ENCODE results near the gene CADM2.

Gene CADM2

GRCh38 chr3:85758442-85758841, 799.7 kb downstream of the CADM2 start:
- Histone ChIP-seq H3K9me3 (ENCODE audit: low read length) (no peaks in the 10 kb centered on the region), H2AFZ (ENCODE audit: low read depth, low read length) (no peak overlapping the region), H3K36me3 (ENCODE audit: insufficient read depth, low read length) (no peaks in the 10 kb centered on the region), H3K4me3 (ENCODE audit: low read length) (no peak overlapping the region), H3K4me1 (ENCODE audit: insufficient read depth, low read length) (no peaks in the 10 kb centered on the region), H3K27me3 (ENCODE audit: insufficient read depth, low read length) (no peaks in the 10 kb centered on the region)

GRCh38 chr3:85760342-85760741, 801.6 kb downstream of the CADM2 start:
- H3K9me3 ChIP-seq (ENCODE audit: low read length), result no peaks in the 10 kb centered on the region
- H3K4me1 ChIP-seq (ENCODE audit: insufficient read depth, low read length), result no peaks in the 10 kb centered on the region
- H3K27me3 ChIP-seq (ENCODE audit: insufficient read depth, low read length), result no peaks in the 10 kb centered on the region

GRCh38 chr3:85780806-85781205, 822.0 kb downstream of the CADM2 start:
- no peak overlapping the region for H3K4me3 ChIP-seq (ENCODE audit: low read length)
- no peaks in the 10 kb centered on the region for H3K36me3 ChIP-seq (ENCODE audit: insufficient read depth, low read length)
- no peaks in the 10 kb centered on the region for H3K4me1 ChIP-seq (ENCODE audit: insufficient read depth, low read length)
- no peaks in the 10 kb centered on the region for H3K27me3 ChIP-seq (ENCODE audit: insufficient read depth, low read length)
- H3K9me3 ChIP-seq (ENCODE audit: low read length), result no peaks in the 10 kb centered on the region
- H2AFZ ChIP-seq (ENCODE audit: low read depth, low read length), result no peak overlapping the region

More at GRCh38 chr3:85760342-85760741, 801.6 kb downstream of the CADM2 start:
- H3K4me3 ChIP-seq (ENCODE audit: low read length), result no peak overlapping the region
- H3K36me3 ChIP-seq (ENCODE audit: insufficient read depth, low read length), result no peaks in the 10 kb centered on the region
- H2AFZ ChIP-seq (ENCODE audit: low read depth, low read length), result no peak overlapping the region

GRCh38 chr3:85781806-85782205, 823.0 kb downstream of the CADM2 start:
- no peak overlapping the region for H3K4me3 ChIP-seq (ENCODE audit: low read length)
- no peaks in the 10 kb centered on the region for H3K9me3 ChIP-seq (ENCODE audit: low read length)
- no peak overlapping the region for H2AFZ ChIP-seq (ENCODE audit: low read depth, low read length)
- no peaks in the 10 kb centered on the region for H3K36me3 ChIP-seq (ENCODE audit: insufficient read depth, low read length)
- H3K4me1 ChIP-seq (ENCODE audit: insufficient read depth, low read length), result no peaks in the 10 kb centered on the region
- no peaks in the 10 kb centered on the region for H3K27me3 ChIP-seq (ENCODE audit: insufficient read depth, low read length)

GRCh38 chr3:85783291-85783690, 824.5 kb downstream of the CADM2 start:
- H3K36me3 ChIP-seq (ENCODE audit: insufficient read depth, low read length), result no peaks in the 10 kb centered on the region
- no peaks in the 10 kb centered on the region for H3K9me3 ChIP-seq (ENCODE audit: low read length)
- no peaks in the 10 kb centered on the region for H3K4me1 ChIP-seq (ENCODE audit: insufficient read depth, low read length)
- H3K27me3 ChIP-seq (ENCODE audit: insufficient read depth, low read length), result no peaks in the 10 kb centered on the region
- no peak overlapping the region for H3K4me3 ChIP-seq (ENCODE audit: low read length)
- H2AFZ ChIP-seq (ENCODE audit: low read depth, low read length), result no peak overlapping the region

- H3K4me3 ChIP-seq (ENCODE audit: low read length), result no peak overlapping the region
- H3K27me3 ChIP-seq (ENCODE audit: insufficient read depth, low read length), result no peaks in the 10 kb centered on the region
- H3K9me3 ChIP-seq (ENCODE audit: low read length), result no peaks in the 10 kb centered on the region
- no peaks in the 10 kb centered on the region for H3K4me1 ChIP-seq (ENCODE audit: insufficient read depth, low read length)
- no peak overlapping the region for H2AFZ ChIP-seq (ENCODE audit: low read depth, low read length)
- H3K36me3 ChIP-seq (ENCODE audit: insufficient read depth, low read length), result no peaks in the 10 kb centered on the region
Measured at GRCh38 chr3:85785766-85786165, 827.0 kb downstream of the CADM2 start.

GRCh38 chr3:85790445-85791030, 831.7 kb downstream of the CADM2 start:
- Histone ChIP-seq H2AFZ (ENCODE audit: low read depth, low read length) (no peak overlapping the region), H3K36me3 (ENCODE audit: insufficient read depth, low read length) (no peaks in the 10 kb centered on the region), H3K9me3 (ENCODE audit: low read length) (no peaks in the 10 kb centered on the region), H3K4me3 (ENCODE audit: low read length) (no peak overlapping the region), H3K4me1 (ENCODE audit: insufficient read depth, low read length) (no peaks in the 10 kb centered on the region), H3K27me3 (ENCODE audit: insufficient read depth, low read length) (no peaks in the 10 kb centered on the region)

- Histone ChIP-seq H3K4me3 (ENCODE audit: low read length) (no peak overlapping the region), H3K9me3 (ENCODE audit: low read length) (no peaks in the 10 kb centered on the region), H3K27me3 (ENCODE audit: insufficient read depth, low read length) (no peaks in the 10 kb centered on the region), H2AFZ (ENCODE audit: low read depth, low read length) (no peak overlapping the region), H3K4me1 (ENCODE audit: insufficient read depth, low read length) (no peaks in the 10 kb centered on the region), H3K36me3 (ENCODE audit: insufficient read depth, low read length) (no peaks in the 10 kb centered on the region)
Measured at GRCh38 chr3:85796140-85796539, 837.4 kb downstream of the CADM2 start.

GRCh38 chr3:85800676-85801075, 841.9 kb downstream of the CADM2 start:
- Histone ChIP-seq H3K9me3 (ENCODE audit: low read length) (no peaks in the 10 kb centered on the region), H3K4me1 (ENCODE audit: insufficient read depth, low read length) (no peaks in the 10 kb centered on the region), H3K4me3 (ENCODE audit: low read length) (no peak overlapping the region), H3K36me3 (ENCODE audit: insufficient read depth, low read length) (no peaks in the 10 kb centered on the region), H3K27me3 (ENCODE audit: insufficient read depth, low read length) (no peaks in the 10 kb centered on the region), H2AFZ (ENCODE audit: low read depth, low read length) (no peak overlapping the region)

- H3K9me3 ChIP-seq (ENCODE audit: low read length), result no peaks in the 10 kb centered on the region
- no peak overlapping the region for H3K4me3 ChIP-seq (ENCODE audit: low read length)
- no peak overlapping the region for H2AFZ ChIP-seq (ENCODE audit: low read depth, low read length)
- H3K4me1 ChIP-seq (ENCODE audit: insufficient read depth, low read length), result no peaks in the 10 kb centered on the region
- H3K36me3 ChIP-seq (ENCODE audit: insufficient read depth, low read length), result no peaks in the 10 kb centered on the region
- H3K27me3 ChIP-seq (ENCODE audit: insufficient read depth, low read length), result no peaks in the 10 kb centered on the region
Measured at GRCh38 chr3:85801955-85802354, 843.2 kb downstream of the CADM2 start.

GRCh38 chr3:85808755-85809154, 850.0 kb downstream of the CADM2 start:
- Histone ChIP-seq H3K4me3 (ENCODE audit: low read length) (no peak overlapping the region), H3K9me3 (ENCODE audit: low read length) (no peaks in the 10 kb centered on the region), H3K4me1 (ENCODE audit: insufficient read depth, low read length) (no peaks in the 10 kb centered on the region), H2AFZ (ENCODE audit: low read depth, low read length) (no peak overlapping the region), H3K36me3 (ENCODE audit: insufficient read depth, low read length) (no peaks in the 10 kb centered on the region), H3K27me3 (ENCODE audit: insufficient read depth, low read length) (no peaks in the 10 kb centered on the region)

GRCh38 chr3:85821130-85821756, 862.5 kb downstream of the CADM2 start:
- H3K9me3 ChIP-seq (ENCODE audit: low read length), result peaks cover 2% of the 10 kb centered on the region
- no peaks in the 10 kb centered on the region for H3K36me3 ChIP-seq (ENCODE audit: insufficient read depth, low read length)
- no peak overlapping the region for H2AFZ ChIP-seq (ENCODE audit: low read depth, low read length)

GRCh38 chr3:85835857-85836440, 877.2 kb downstream of the CADM2 start:
- H3K27me3 ChIP-seq (ENCODE audit: insufficient read depth, low read length), result no peaks in the 10 kb centered on the region
- no peak overlapping the region for H2AFZ ChIP-seq (ENCODE audit: low read depth, low read length)
- no peaks in the 10 kb centered on the region for H3K36me3 ChIP-seq (ENCODE audit: insufficient read depth, low read length)
- H3K4me1 ChIP-seq (ENCODE audit: insufficient read depth, low read length), result no peaks in the 10 kb centered on the region
- no peak overlapping the region for H3K4me3 ChIP-seq (ENCODE audit: low read length)
- no peaks in the 10 kb centered on the region for H3K9me3 ChIP-seq (ENCODE audit: low read length)

More at GRCh38 chr3:85821130-85821756, 862.5 kb downstream of the CADM2 start:
- Histone ChIP-seq H3K27me3 (ENCODE audit: insufficient read depth, low read length) (no peaks in the 10 kb centered on the region), H3K4me1 (ENCODE audit: insufficient read depth, low read length) (no peaks in the 10 kb centered on the region), H3K4me3 (ENCODE audit: low read length) (no peak overlapping the region)
